Measurements from ENCODE around the gene MACROD2.
"Not testable (repeated sequence)": the region's sequence is repeated elsewhere in the genome, so short reads cannot be mapped to it uniquely, and the experiment has no call there.

The MACROD2 gene

GRCh38 chr20:14178952-14179351 is 183.6 kb downstream of the MACROD2 start:
- DNase-seq (ENCODE audit: extremely low read depth in 1 of 2, low read depth in 1 of 2) = no peak

- DNase-seq (ENCODE audit: extremely low read depth in 1 of 2, low read depth in 1 of 2) = no peak
These were observed 194.6 kb downstream of the MACROD2 start for GRCh38 chr20:14189794-14190402.

- no peak for DNase-seq (ENCODE audit: extremely low read depth in 1 of 2, low read depth in 1 of 2)
These were observed 196.2 kb downstream of the MACROD2 start for GRCh38 chr20:14191559-14191958.

GRCh38 chr20:14193443-14193842 is 198.1 kb downstream of the MACROD2 start:
- no peak for DNase-seq (ENCODE audit: extremely low read depth in 1 of 2, low read depth in 1 of 2)

GRCh38 chr20:14193885-14194284 is 198.6 kb downstream of the MACROD2 start:
- DNase-seq (ENCODE audit: extremely low read depth in 1 of 2, low read depth in 1 of 2) = no peak

GRCh38 chr20:14197097-14197496 is 201.8 kb downstream of the MACROD2 start:
- no peak for DNase-seq (ENCODE audit: extremely low read depth in 1 of 2, low read depth in 1 of 2)

GRCh38 chr20:14198416-14198815 is 203.1 kb downstream of the MACROD2 start:
- no peak for DNase-seq (ENCODE audit: extremely low read depth in 1 of 2, low read depth in 1 of 2)

GRCh38 chr20:14199111-14199510 is 203.8 kb downstream of the MACROD2 start:
- no peak for DNase-seq (ENCODE audit: extremely low read depth in 1 of 2, low read depth in 1 of 2)

- DNase-seq (ENCODE audit: extremely low read depth in 1 of 2, low read depth in 1 of 2) = no peak
These were observed 208.3 kb downstream of the MACROD2 start for GRCh38 chr20:14203657-14204056.

GRCh38 chr20:14207591-14207990 is 212.3 kb downstream of the MACROD2 start:
- no peak for DNase-seq (ENCODE audit: extremely low read depth in 1 of 2, low read depth in 1 of 2)

GRCh38 chr20:14208956-14209355 is 213.6 kb downstream of the MACROD2 start:
- no peak for DNase-seq (ENCODE audit: extremely low read depth in 1 of 2, low read depth in 1 of 2)

GRCh38 chr20:14210146-14210545 is 214.8 kb downstream of the MACROD2 start:
- no peak for DNase-seq (ENCODE audit: extremely low read depth in 1 of 2, low read depth in 1 of 2)

GRCh38 chr20:14214046-14214445 is 218.7 kb downstream of the MACROD2 start:
- no peak for DNase-seq (ENCODE audit: extremely low read depth in 1 of 2, low read depth in 1 of 2)

GRCh38 chr20:14215880-14216279 is 220.6 kb downstream of the MACROD2 start:
- not testable (repeated sequence) for DNase-seq (ENCODE audit: extremely low read depth in 1 of 2, low read depth in 1 of 2)

- no peak for DNase-seq (ENCODE audit: extremely low read depth in 1 of 2, low read depth in 1 of 2)
These were observed 224.6 kb downstream of the MACROD2 start for GRCh38 chr20:14219801-14220461.

GRCh38 chr20:14220986-14221385 is 225.7 kb downstream of the MACROD2 start:
- DNase-seq (ENCODE audit: extremely low read depth in 1 of 2, low read depth in 1 of 2) = no peak

- DNase-seq (ENCODE audit: extremely low read depth in 1 of 2, low read depth in 1 of 2) = no peak
These were observed 228.5 kb downstream of the MACROD2 start for GRCh38 chr20:14223806-14224205.

- DNase-seq (ENCODE audit: extremely low read depth in 1 of 2, low read depth in 1 of 2) = not testable (repeated sequence)
These were observed 231.0 kb downstream of the MACROD2 start for GRCh38 chr20:14226051-14227049.

- DNase-seq (ENCODE audit: extremely low read depth in 1 of 2, low read depth in 1 of 2) = no peak
These were observed 237.3 kb downstream of the MACROD2 start for GRCh38 chr20:14232650-14233049.

GRCh38 chr20:14234666-14235295 is 239.5 kb downstream of the MACROD2 start:
- no peak for DNase-seq (ENCODE audit: extremely low read depth in 1 of 2, low read depth in 1 of 2)

- DNase-seq (ENCODE audit: extremely low read depth in 1 of 2, low read depth in 1 of 2) = no peak
These were observed 240.0 kb downstream of the MACROD2 start for GRCh38 chr20:14235355-14235754.
